HG03442 (cell line): ENCODE data around the gene GOLGA5.

Experiments used
- ATAC-seq: cut with Tn5 transposase; IDR thresholded peaks from one replicate; pipeline ENCODE4 v1.9.1; 2021; ENCODE audit warnings: mild to moderate bottlenecking, moderate library complexity; ENCODE audit not compliant: unreplicated experiment

Gene GOLGA5

GRCh38 chr14:92874962-92875661, 81.0 kb downstream of the GOLGA5 start:
- ATAC-seq = no peak

GRCh38 chr14:92877757-92878431, 83.8 kb downstream of the GOLGA5 start:
- no peak for ATAC-seq

GRCh38 chr14:92880351-92880750, 86.2 kb downstream of the GOLGA5 start:
- no peak for ATAC-seq

- no peak for ATAC-seq
Observed at GRCh38 chr14:92880851-92881250, 86.7 kb downstream of the GOLGA5 start.

GRCh38 chr14:92883066-92883465, 89.0 kb downstream of the GOLGA5 start:
- ATAC-seq = no peak

- ATAC-seq = no peak
Observed at GRCh38 chr14:92884410-92884809, 90.3 kb downstream of the GOLGA5 start.

GRCh38 chr14:92885279-92886061, 91.4 kb downstream of the GOLGA5 start:
- ATAC-seq = no peak

GRCh38 chr14:92886337-92886736, 92.2 kb downstream of the GOLGA5 start:
- no peak for ATAC-seq

- no peak for ATAC-seq
Observed at GRCh38 chr14:92887157-92887556, 93.1 kb downstream of the GOLGA5 start.

GRCh38 chr14:92888896-92889295, 94.8 kb downstream of the GOLGA5 start:
- ATAC-seq = no peak
